ENCODE results near the gene RFWD3.

Gene RFWD3

DNA sequence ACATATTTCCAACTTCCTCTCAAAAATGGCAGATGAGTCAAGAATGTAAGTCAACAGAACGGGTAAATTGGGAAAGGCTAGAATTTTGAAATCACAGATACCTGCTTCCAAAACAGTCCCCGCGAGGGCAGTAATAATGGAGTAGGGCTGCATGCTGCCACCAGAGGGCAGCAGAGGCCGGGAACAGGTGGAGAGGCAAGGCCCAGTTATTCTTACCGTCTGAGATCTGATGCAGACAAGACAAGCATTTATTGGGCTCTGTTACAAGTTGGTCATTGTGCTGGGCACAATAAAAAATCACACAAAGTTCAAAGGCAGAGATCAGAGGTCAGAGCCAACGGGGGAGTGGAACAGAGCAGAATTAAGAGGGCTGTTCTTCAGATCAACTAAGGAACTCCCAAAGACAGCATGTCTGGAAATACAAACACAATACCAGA is 42.8 kb upstream of the RFWD3 start:
- TF ChIP-seq, protein P1, sequence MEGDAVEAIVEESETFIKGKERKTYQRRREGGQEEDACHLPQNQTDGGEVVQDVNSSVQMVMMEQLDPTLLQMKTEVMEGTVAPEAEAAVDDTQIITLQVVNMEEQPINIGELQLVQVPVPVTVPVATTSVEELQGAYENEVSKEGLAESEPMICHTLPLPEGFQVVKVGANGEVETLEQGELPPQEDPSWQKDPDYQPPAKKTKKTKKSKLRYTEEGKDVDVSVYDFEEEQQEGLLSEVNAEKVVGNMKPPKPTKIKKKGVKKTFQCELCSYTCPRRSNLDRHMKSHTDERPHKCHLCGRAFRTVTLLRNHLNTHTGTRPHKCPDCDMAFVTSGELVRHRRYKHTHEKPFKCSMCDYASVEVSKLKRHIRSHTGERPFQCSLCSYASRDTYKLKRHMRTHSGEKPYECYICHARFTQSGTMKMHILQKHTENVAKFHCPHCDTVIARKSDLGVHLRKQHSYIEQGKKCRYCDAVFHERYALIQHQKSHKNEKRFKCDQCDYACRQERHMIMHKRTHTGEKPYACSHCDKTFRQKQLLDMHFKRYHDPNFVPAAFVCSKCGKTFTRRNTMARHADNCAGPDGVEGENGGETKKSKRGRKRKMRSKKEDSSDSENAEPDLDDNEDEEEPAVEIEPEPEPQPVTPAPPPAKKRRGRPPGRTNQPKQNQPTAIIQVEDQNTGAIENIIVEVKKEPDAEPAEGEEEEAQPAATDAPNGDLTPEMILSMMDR (conservative IDR thresholded peaks at IDR 0.05; ENCODE audit: low read depth, low read length): peak; percentile 96
- H3K4me3 ChIP-seq (ENCODE audit: low read length): no peak overlapping the region
- DNase-seq (ENCODE audit: low read depth): no peak

DNA sequence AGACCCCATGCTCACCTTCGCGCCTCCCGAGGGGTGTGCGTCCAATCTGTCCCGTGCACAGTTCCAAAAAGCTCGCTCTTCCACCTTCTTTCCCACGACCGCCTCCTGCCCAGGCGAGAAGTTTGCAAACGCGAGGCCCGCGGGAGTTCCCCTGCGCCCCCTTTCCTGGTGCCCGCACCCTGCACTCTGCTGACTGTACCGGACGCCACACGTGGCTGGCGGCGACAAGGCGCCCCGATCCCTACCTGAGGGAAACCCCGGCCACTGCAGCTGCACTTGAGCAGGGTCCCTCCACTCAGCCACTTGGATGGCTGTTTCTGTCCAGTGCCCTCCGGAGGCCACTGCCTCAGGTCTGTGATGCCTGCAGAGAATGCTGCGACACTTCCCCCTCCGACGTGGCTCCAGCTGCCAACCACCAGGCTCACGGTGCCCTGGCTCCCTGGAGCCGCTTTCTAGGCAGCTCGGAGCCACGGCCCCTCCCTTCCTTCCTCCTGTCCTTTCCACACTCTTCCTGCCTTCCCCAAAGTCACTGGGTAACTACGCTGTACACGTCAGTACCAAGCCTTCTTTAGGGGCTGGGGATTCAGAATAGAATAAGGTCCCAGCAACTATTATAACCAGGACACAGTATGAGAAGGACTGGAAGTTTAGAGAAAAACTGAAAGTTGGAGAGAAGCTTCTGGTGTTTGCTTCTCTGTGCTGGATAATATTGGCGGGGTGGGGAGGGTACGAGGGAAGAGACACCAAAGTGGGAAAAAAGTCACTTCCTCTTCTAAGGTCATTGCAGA is 34.0 kb upstream of the RFWD3 start, which contains the start of gene MLKL:
Gene MLKL (minus strand): TSS at position 425 of the 788 bp plus-strand sequence. CDS start 5,105 bp downstream, outside the sequence.
- DNase-seq (ENCODE audit: low read depth): no peak
- TF ChIP-seq, protein P1 (conservative IDR thresholded peaks at IDR 0.05; ENCODE audit: low read depth, low read length): no peak
- H3K4me3 ChIP-seq (ENCODE audit: low read length): peak within 1 kb of the TSS; percentile 76

DNA sequence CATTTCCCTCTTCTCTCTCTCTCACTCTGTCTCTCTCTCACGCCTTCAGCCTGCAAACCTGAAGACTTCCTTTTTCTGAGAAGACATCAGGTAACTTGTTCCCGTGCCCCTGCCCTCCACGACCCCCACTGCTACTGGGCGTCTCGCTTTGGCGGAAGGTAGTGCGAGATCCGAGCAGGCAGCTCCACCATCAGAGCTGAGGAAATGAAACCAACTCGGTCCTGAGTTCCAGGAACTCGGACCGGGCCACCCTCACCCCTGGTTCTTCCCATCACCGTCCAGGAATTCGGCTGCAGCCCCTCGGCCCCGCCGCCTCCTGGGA is 33.4 kb upstream of the RFWD3 start:
- no peak for DNase-seq (ENCODE audit: low read depth)
- TF ChIP-seq, protein P1 (conservative IDR thresholded peaks at IDR 0.05; ENCODE audit: low read depth, low read length): no peak
- peak overlapping the region; percentile 76 for H3K4me3 ChIP-seq (ENCODE audit: low read length)

DNA sequence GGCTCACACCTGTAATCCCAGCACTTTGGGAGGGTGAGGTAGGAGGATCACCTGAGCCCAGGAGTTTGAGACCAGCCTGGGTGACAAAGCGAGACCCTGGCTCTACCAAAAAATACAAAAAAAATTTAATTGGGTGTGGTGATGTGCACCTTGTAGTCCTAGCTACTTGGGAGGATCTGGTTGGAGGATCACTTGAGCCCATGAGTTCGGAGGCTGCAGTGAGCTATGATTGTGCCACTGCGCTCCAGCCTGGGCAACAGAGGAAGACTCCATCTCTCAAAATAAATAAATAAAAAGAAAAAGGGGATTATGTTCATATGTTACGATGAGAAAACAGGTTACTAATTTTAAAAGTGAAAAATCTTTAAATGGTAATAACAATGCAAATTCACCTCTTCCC is 33.0 kb upstream of the RFWD3 start:
- TF ChIP-seq, protein P1 (conservative IDR thresholded peaks at IDR 0.05; ENCODE audit: low read depth, low read length): no peak
- DNase-seq (ENCODE audit: low read depth): no peak
- peak overlapping the region; percentile 76 for H3K4me3 ChIP-seq (ENCODE audit: low read length)

DNA sequence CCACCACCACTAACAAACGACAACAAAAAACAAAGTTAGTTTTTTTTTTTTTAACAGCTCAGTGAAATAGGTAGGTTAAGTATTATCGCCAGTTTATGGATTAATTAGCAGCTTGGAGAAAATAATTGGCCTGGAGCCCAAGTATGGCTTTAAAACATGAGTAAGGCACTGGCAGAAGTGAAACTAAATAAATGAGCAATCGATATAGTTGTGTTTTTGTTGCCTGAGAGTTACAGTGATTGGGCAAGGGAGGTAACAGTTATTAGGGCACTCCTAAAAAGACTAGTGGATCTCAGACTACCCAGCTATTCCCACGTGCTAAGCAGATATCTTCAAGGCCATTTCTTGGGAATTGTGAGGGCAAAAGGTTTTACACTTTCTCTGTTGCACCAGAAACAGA is 31.5 kb upstream of the RFWD3 start:
- TF ChIP-seq, protein P1 (conservative IDR thresholded peaks at IDR 0.05; ENCODE audit: low read depth, low read length): no peak
- H3K4me3 ChIP-seq (ENCODE audit: low read length): no peak overlapping the region
- no peak for DNase-seq (ENCODE audit: low read depth)

DNA sequence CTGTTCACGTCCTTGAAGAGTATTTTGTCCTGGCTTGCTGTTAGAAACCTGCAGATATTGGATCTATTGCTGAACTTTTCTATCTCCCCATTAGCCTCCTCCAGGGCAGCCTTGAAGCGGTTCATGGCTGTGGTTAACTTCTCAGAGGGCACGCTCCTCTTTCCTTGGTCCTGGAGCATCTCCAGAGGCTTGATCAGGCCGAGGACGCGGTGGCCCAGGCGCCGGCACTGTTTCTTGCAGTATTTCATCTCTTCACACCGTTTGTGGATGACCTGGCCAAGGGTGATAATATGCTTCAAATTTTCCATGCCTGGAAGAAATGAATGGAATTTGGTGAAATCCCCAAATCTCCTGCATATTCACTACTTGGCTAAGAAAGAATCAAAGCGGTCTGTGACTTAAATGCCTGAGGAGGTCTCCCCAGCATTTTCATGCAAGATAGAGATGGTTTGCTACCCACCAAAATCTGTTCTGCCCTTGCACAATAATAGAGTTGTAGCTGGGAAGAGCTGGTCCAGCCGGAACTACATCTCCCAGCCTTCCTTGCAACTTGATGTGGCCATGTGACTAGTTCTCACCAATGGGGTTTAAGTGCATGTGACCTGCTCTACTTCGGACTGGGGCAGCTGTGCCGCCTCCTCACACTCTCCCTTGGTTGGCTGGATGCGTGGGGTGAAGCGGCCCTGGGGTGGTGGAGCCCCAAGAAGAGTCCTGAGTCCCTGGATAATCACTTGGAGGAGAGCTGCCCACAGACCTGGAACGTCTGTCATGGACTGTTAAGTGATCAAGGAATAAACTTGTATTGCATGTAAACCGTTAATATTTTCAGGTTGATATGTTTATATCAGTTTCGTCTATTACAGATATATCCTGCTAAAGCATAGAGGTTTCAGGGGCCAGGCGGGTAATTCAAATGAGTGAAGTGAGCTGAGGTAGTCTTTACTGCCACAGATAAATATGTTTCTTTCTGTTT is 29.1 kb upstream of the RFWD3 start:
- TF ChIP-seq, protein P1 (conservative IDR thresholded peaks at IDR 0.05; ENCODE audit: low read depth, low read length): no peak
- DNase-seq (ENCODE audit: low read depth): peak; percentile 76
- peak overlapping the region; percentile 55 for H3K4me3 ChIP-seq (ENCODE audit: low read length)

Data from retinal pigment epithelial cell (primary cell).